Measurements from ENCODE around the gene TGM1.
"Not testable (repeated sequence)": the region's sequence is repeated elsewhere in the genome, so short reads cannot be mapped to it uniquely, and the experiment has no call there.

The TGM1 gene

DNA sequence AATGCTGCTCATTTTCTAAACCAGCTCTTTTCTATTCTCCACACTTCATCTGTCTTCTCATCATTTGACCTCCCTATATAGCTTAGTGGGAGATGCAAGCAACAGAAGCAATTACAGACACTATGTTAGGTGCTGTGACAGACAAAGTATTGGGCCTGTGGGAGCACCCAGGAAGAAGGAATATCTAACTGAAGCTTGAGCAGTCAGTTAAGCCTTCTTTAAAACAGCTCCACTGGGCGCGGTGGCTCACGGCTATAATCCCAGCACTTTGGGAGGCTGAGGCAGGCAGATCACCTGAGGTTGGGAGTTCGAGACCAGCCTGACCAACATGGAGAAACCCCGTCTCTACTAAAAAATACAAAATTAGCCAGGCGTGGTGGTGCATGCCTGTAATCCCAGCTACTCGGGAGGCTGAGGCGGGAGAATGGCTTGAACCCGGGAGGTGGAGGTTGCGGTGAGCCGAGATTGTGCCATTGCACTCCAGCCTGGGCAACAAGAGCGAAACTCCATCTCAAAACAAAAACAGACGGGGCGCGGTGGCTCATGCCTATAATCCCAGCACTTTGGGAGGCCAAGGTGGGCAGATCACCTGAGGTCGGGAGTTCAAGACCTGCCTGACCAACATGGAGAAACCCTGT is 59.6 kb downstream of the TGM1 start:
- DNase-seq, result not testable (repeated sequence)

DNA sequence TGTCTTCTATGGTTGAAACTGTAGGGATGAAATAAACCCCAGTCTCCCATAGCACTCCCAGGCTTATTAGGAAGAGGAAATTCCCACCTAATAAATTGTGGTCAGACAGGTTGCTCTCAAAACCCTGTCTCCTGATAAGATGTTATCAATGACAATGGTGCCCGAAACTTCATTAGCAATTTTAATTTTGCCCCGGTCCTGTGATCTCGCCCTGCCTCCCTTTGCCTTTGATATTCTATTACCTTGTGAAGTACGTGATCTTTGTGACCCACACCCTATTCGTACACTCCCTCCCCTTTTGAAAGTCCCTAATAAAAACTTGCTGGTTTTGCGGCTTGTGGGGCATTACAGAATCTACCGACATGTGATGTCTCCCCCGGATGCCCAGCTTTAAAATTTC is 60.4 kb downstream of the TGM1 start:
- not testable (repeated sequence) for DNase-seq

All from activated CD4-positive, alpha-beta T cell treated with anti-CD3 and anti-CD28 coated beads for 4 hours (primary cell).